Colonic mucosa (tissue), 4 donors: Measurements from ENCODE around the gene CD22. TPM values are rescaled to one million over a fixed set of nuclear protein-coding genes. Genes with fewer than 3 reads are reported as not detected.
"Not testable (repeated sequence)": the region's sequence is repeated elsewhere in the genome, so short reads cannot be mapped to it uniquely, and the experiment has no call there.

ENCODE experiments used
- DNase-seq: peaks from one replicate; pipeline ENCODE4 v3.0.0-alpha.2; 2020
- H3K27ac ChIP-seq: fragments of 200-600 bp; one replicate; pipeline ENCODE4 v1.8.0; 2021
- H3K27me3 ChIP-seq: fragments of 200-600 bp; one replicate; pipeline ENCODE4 v1.8.0; 2021
- H3K36me3 ChIP-seq: fragments of 200-600 bp; one replicate; pipeline ENCODE4 v1.8.0; 2021
- H3K4me1 ChIP-seq: fragments of 200-600 bp; one replicate; pipeline ENCODE4 v1.8.0; 2021; ENCODE audit warnings: mild to moderate bottlenecking
- H3K4me3 ChIP-seq: fragments of 200-600 bp; one replicate; pipeline ENCODE4 v1.8.0; 2021
- H3K9ac ChIP-seq, 2 donors: one replicate each; pipeline ENCODE4 v1.7.0; 2013; ENCODE audit warnings: control low read depth in 2 of 2, low read depth in 2 of 2, low read length in 2 of 2
- H3K9me3 ChIP-seq: fragments of 200-600 bp; one replicate; pipeline ENCODE4 v1.8.0; 2021
- CTCF ChIP-seq: fragments of 200-600 bp; IDR thresholded peaks from one replicate; pipeline ENCODE4 v1.8.0; 2022; ENCODE audit warnings: antibody characterized with exemption, mild to moderate bottlenecking
- intact Hi-C: fragments of 100-400 bp; cut with DNase I; formaldehyde crosslinking; loops from one replicate; pipeline ENCODE4 v1.14.1; 2022
- total RNA-seq, 2 donors: library from RNA; stranded (reverse); fragmentation: NEBNext Ultra II Directional in 1 of 2; extraction: Animal tissue kit (Norgen Biotek cat#: 25700) in 1 of 2; gene quantifications; one replicate each; pipeline ENCODE4 v1.2.1, GENCODE V29; 2021
- donor health status: healthy.
- donor health status: DM: no; HTN: no; CAD: no.
- donor health status: DM: no; HTN: no; CAD: no.

The CD22 gene
- total RNA-seq, 2 donors from 2014 or later: 1.6 to 3.0 TPM

GRCh38 chr19:35375505-35376307 lies 46.7 kb downstream of the CD22 start:
- no peaks in the 10 kb centered on the region for H3K9me3 ChIP-seq
- DNase-seq: no peak
- H3K27me3 ChIP-seq: no peaks in the 10 kb centered on the region
- H3K27ac ChIP-seq: no peak overlapping the region
- H3K4me1 ChIP-seq: no peaks in the 10 kb centered on the region
- no peaks in the 10 kb centered on the region for H3K36me3 ChIP-seq
- TF ChIP-seq CTCF: no peak
- H3K4me3 ChIP-seq: no peak overlapping the region
- H3K9ac ChIP-seq: no peak overlapping the region
- intact Hi-C loops: no loop called here

GRCh38 chr19:35377656-35378055 lies 48.7 kb downstream of the CD22 start:
- no peak overlapping the region for H3K4me3 ChIP-seq
- no peaks in the 10 kb centered on the region for H3K9me3 ChIP-seq
- no peaks in the 10 kb centered on the region for H3K27me3 ChIP-seq
- DNase-seq: no peak
- H3K27ac ChIP-seq: no peak overlapping the region
- H3K4me1 ChIP-seq: no peaks in the 10 kb centered on the region
- intact Hi-C loops: no loop called here
- no peaks in the 10 kb centered on the region for H3K36me3 ChIP-seq
- H3K9ac ChIP-seq: no peak overlapping the region
- TF ChIP-seq CTCF: no peak

GRCh38 chr19:35378356-35378755 lies 49.4 kb downstream of the CD22 start:
- Histone ChIP-seq H3K9ac (no peak overlapping the region), H3K4me3 (no peak overlapping the region), H3K36me3 (no peaks in the 10 kb centered on the region), H3K4me1 (no peaks in the 10 kb centered on the region), H3K27ac (no peak overlapping the region), H3K27me3 (no peaks in the 10 kb centered on the region), H3K9me3 (no peaks in the 10 kb centered on the region)
- DNase-seq: no peak
- no peak for TF ChIP-seq CTCF
- intact Hi-C loops: no loop called here

GRCh38 chr19:35379545-35379944 lies 50.6 kb downstream of the CD22 start:
- intact Hi-C loops, H3K36me3 ChIP-seq, H3K4me3 ChIP-seq, DNase-seq, H3K9ac ChIP-seq, H3K27me3 ChIP-seq, H3K4me1 ChIP-seq, H3K27ac ChIP-seq, H3K9me3 ChIP-seq: not testable (repeated sequence)

DNA sequence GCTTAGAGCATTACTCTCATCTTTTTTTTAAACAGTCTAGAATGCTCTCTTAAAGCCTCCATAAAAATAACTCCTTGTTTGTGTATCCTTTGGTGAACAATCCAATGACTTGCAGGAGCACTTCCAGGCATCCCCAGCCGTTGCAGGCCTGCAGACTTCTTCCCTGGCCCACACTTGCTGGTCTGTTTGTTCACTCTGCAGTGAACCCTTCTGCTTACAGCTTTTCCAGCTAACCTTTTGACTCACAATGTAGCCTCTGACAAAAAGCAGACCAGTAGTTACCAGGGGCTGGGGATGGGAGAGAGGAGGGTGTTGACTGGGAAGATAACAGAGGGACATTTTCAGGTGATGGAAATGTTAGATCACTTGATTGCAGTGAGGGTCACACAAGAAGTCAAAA lies 51.0 kb downstream of the CD22 start:
- Histone ChIP-seq H3K27me3 (no peaks in the 10 kb centered on the region), H3K27ac (no peak overlapping the region), H3K4me3 (no peak overlapping the region), H3K36me3 (no peaks in the 10 kb centered on the region), H3K9me3 (no peaks in the 10 kb centered on the region), H3K9ac (no peak overlapping the region), H3K4me1 (no peaks in the 10 kb centered on the region)
- DNase-seq: no peak
- TF ChIP-seq CTCF: no peak
- intact Hi-C loops: no loop called here

- intact Hi-C loops: no loop called here
- Histone ChIP-seq H3K27ac (no peak overlapping the region), H3K27me3 (no peaks in the 10 kb centered on the region)
These were observed 51.6 kb downstream of the CD22 start for GRCh38 chr19:35380450-35381124.

More at GRCh38 chr19:35380450-35381124, 51.6 kb downstream of the CD22 start:
- Histone ChIP-seq H3K36me3 (no peaks in the 10 kb centered on the region), H3K9ac (no peak overlapping the region), H3K4me3 (no peak overlapping the region), H3K9me3 (no peaks in the 10 kb centered on the region), H3K4me1 (no peaks in the 10 kb centered on the region)
- DNase-seq: no peak
- no peak for TF ChIP-seq CTCF
